Neutrophil (primary cell): ENCODE data around the gene ORC2.

Source experiments
- H3K27ac ChIP-seq: fragments of 200-600 bp; sonication (generic); 2 replicates; pipeline ENCODE4 v1.5.1; 2016; ENCODE audit warnings: mild to moderate bottlenecking, moderate library complexity
- H3K27me3 ChIP-seq: fragments of 200-600 bp; sonication (generic); 2 replicates; pipeline ENCODE4 v1.6.0; 2016; ENCODE audit warnings: mild to moderate bottlenecking
- H3K36me3 ChIP-seq: fragments of 200-600 bp; sonication (generic); 2 replicates; pipeline ENCODE4 v1.5.1; 2017
- H3K4me1 ChIP-seq, 2 experiments: fragments of 200-600 bp in 1 of 2; sonication (generic) in 1 of 2; 1 replicate in 1 of 2; 2 replicates in 1 of 2; pipeline versions ENCODE4 v1.5.1 to v1.6.1; 2013 to 2016; ENCODE audit warnings: low read depth in 1 of 2, low read length in 1 of 2, mild to moderate bottlenecking in 1 of 2, moderate library complexity in 1 of 2; ENCODE audit not compliant: control insufficient read depth in 1 of 2, insufficient read depth in 1 of 2
- H3K4me3 ChIP-seq, 2 experiments: fragments of 200-600 bp in 1 of 2; sonication (generic) in 1 of 2; 1 replicate in 1 of 2; 2 replicates in 1 of 2; pipeline ENCODE4 v1.5.1; 2013 to 2016; ENCODE audit warnings: low read depth in 1 of 2, low read length in 1 of 2, mild to moderate bottlenecking in 1 of 2, moderate library complexity in 1 of 2
- H3K9me3 ChIP-seq: fragments of 200-600 bp; sonication (generic); 2 replicates; pipeline ENCODE4 v1.5.1; 2016
- TF ChIP-seq, protein P1 (sequence below): fragments of 200-600 bp; sonication (generic); IDR thresholded peaks from 2 replicates; pipeline ENCODE4 v1.5.1; 2016; ENCODE audit warnings: antibody characterized with exemption

The ORC2 gene

GRCh38 chr2:200878289-200878880 is 85.1 kb downstream of the ORC2 start:
- H3K4me1 ChIP-seq = no peaks in the 10 kb centered on the region
- no peak overlapping the region for H3K4me3 ChIP-seq
- TF ChIP-seq, protein P1, sequence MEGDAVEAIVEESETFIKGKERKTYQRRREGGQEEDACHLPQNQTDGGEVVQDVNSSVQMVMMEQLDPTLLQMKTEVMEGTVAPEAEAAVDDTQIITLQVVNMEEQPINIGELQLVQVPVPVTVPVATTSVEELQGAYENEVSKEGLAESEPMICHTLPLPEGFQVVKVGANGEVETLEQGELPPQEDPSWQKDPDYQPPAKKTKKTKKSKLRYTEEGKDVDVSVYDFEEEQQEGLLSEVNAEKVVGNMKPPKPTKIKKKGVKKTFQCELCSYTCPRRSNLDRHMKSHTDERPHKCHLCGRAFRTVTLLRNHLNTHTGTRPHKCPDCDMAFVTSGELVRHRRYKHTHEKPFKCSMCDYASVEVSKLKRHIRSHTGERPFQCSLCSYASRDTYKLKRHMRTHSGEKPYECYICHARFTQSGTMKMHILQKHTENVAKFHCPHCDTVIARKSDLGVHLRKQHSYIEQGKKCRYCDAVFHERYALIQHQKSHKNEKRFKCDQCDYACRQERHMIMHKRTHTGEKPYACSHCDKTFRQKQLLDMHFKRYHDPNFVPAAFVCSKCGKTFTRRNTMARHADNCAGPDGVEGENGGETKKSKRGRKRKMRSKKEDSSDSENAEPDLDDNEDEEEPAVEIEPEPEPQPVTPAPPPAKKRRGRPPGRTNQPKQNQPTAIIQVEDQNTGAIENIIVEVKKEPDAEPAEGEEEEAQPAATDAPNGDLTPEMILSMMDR = no peak
- no peaks in the 10 kb centered on the region for H3K27me3 ChIP-seq
- H3K36me3 ChIP-seq = peaks cover 39% of the 10 kb centered on the region
- H3K9me3 ChIP-seq = no peaks in the 10 kb centered on the region
- no peak overlapping the region for H3K27ac ChIP-seq

- Histone ChIP-seq H3K9me3 (no peaks in the 10 kb centered on the region), H3K27ac (no peak overlapping the region), H3K36me3 (peaks cover 36% of the 10 kb centered on the region), H3K27me3 (no peaks in the 10 kb centered on the region), H3K4me3 (no peak overlapping the region), H3K4me1 (peaks cover 0 to 4% of the 10 kb centered on the region in 2 experiments)
- TF ChIP-seq, protein P1 = no peak
Observed at GRCh38 chr2:200877443-200877842, 86.0 kb downstream of the ORC2 start.

DNA sequence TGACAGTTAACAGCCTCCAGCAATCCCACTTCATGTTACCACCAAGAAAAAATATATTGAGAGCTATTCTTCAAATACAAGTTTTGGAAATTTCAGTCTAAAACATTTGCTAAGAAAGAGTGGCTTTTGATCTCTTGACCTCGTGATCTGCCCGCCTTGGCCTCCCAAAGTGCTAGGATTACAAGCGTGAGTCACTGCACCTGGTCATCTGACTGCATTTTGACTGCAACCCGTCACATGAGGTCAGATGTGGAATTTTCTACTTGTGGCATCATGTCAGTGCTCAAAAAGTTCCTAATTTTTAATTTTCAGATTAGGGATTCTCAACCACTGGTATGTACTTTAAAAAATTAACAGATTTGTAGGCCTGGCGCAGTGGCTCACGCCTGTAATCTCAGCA is 89.9 kb downstream of the ORC2 start:
- Histone ChIP-seq H3K9me3 (no peaks in the 10 kb centered on the region), H3K36me3 (peaks cover 5% of the 10 kb centered on the region), H3K27me3 (no peaks in the 10 kb centered on the region), H3K27ac (no peak overlapping the region), H3K4me1 (peaks cover 2 to 13% of the 10 kb centered on the region in 2 experiments), H3K4me3 (no peak overlapping the region)
- TF ChIP-seq, protein P1 = no peak

GRCh38 chr2:200871151-200871550 is 92.3 kb downstream of the ORC2 start:
- Histone ChIP-seq H3K36me3 (no peaks in the 10 kb centered on the region), H3K27ac (no peak overlapping the region), H3K9me3 (no peaks in the 10 kb centered on the region), H3K27me3 (no peaks in the 10 kb centered on the region), H3K4me3 (no peak overlapping the region), H3K4me1 (peaks cover 13 to 26% of the 10 kb centered on the region in 2 experiments)
- TF ChIP-seq, protein P1 = no peak

- Histone ChIP-seq H3K27me3 (no peaks in the 10 kb centered on the region), H3K4me1 (peaks cover 29 to 42% of the 10 kb centered on the region in 2 experiments), H3K4me3 (no peak overlapping the region), H3K27ac (no peak overlapping the region), H3K36me3 (no peaks in the 10 kb centered on the region), H3K9me3 (no peaks in the 10 kb centered on the region)
- TF ChIP-seq, protein P1 = no peak
Observed at GRCh38 chr2:200869014-200869413, 94.4 kb downstream of the ORC2 start.
